ENCODE results near the gene GAB1. TPM values are rescaled to one million over a fixed set of nuclear protein-coding genes. Genes with fewer than 3 reads are reported as not detected.

GAB1 gene
- total RNA-seq, 1 experiment from 2014 or later: 3.8 TPM

DNA sequence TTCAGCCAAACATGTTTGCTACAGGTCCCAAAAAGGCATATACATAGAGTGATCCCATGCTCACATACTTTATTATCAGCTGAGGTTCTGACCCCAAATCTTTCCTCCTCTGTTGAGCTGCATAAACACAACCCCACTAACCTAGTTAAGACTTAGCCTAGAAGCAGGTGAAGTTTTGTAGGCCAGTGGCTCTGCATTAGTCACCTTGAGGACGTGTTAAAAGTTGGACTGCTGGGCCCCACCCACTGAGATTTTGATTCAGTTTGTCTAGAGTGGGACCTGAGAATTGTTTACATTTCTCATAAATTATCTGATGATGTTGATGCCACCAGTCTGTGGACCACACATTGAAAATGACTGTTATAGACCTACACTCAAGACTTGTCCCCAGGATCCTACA is 43.8 kb upstream of the GAB1 start:
- Histone ChIP-seq H3K9ac (ENCODE audit: low read length) (no peak overlapping the region), H3K9me2 (ENCODE audit: insufficient read depth) (no peaks in the 10 kb centered on the region), H3K36me3 (ENCODE audit: control insufficient read depth in 1 of 2, insufficient read depth in 2 of 2, low read length in 2 of 2) (no peaks in the 10 kb centered on the region), H3K9me3 (ENCODE audit: control insufficient read depth in 1 of 2, insufficient read depth in 1 of 2, low read depth in 1 of 2, low read length in 2 of 2) (no peaks in the 10 kb centered on the region), H4K20me1 (ENCODE audit: insufficient read depth) (no peaks in the 10 kb centered on the region), H3K27ac (ENCODE audit: low read depth, low read length) (no peak overlapping the region), H3K4me1 (ENCODE audit: control insufficient read depth in 1 of 2, insufficient read depth in 2 of 2, low read length in 2 of 2) (no peaks in the 10 kb centered on the region), H2AFZ (ENCODE audit: low read depth, low read length, poor library complexity, severe bottlenecking) (no peak overlapping the region), H3K4me3 (replicated peaks in 1 of 2; ENCODE audit: low read depth in 1 of 2, low read length in 2 of 2) (no peak overlapping the region), H3K27me3 (ENCODE audit: insufficient read depth, low read length) (no peaks in the 10 kb centered on the region), H3K4me2 (ENCODE audit: low read length) (no peak overlapping the region), H3K79me2 (ENCODE audit: insufficient read depth, low read length) (no peaks in the 10 kb centered on the region)
- ATAC-seq: no peak
- DNase-seq (ENCODE audit: low read depth, low spot score): no peak
- intact Hi-C loops (cut with micrococcal nuclease): no loop called here
- no peak for TF ChIP-seq SIN3A (IDR thresholded peaks at IDR 0.05; ENCODE audit: low read depth)
- TF ChIP-seq JUND (IDR thresholded peaks at IDR 0.05): no peak
- TF ChIP-seq, protein P1, sequence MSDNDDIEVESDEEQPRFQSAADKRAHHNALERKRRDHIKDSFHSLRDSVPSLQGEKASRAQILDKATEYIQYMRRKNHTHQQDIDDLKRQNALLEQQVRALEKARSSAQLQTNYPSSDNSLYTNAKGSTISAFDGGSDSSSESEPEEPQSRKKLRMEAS (IDR thresholded peaks at IDR 0.05): no peak
- no peak for TF ChIP-seq EZH2 (IDR thresholded peaks at IDR 0.05)
- TF ChIP-seq EGR1 (IDR thresholded peaks at IDR 0.05; ENCODE audit: low read depth): no peak
- no peak for TF ChIP-seq YY1 (IDR thresholded peaks at IDR 0.05; ENCODE audit: extremely low read depth, insufficient replicate concordance, low read depth, low read length)
- no peak for TF ChIP-seq CBX3 (IDR thresholded peaks at IDR 0.05; ENCODE audit: low read depth)
- no peak for TF ChIP-seq SRF (IDR thresholded peaks at IDR 0.05; ENCODE audit: low read depth)
- POLR2A ChIA-PET: no interaction called here
- no TSS peak for BruUV-seq (replicated peaks)
- RAD21 ChIA-PET (ENCODE audit: low non-redundant PET in 1 of 2, low total read pairs in 2 of 2, uncharacterized antibody in 2 of 2, unreplicated experiment in 2 of 2): no interaction called here
- CTCF ChIA-PET: no interaction called here

DNA sequence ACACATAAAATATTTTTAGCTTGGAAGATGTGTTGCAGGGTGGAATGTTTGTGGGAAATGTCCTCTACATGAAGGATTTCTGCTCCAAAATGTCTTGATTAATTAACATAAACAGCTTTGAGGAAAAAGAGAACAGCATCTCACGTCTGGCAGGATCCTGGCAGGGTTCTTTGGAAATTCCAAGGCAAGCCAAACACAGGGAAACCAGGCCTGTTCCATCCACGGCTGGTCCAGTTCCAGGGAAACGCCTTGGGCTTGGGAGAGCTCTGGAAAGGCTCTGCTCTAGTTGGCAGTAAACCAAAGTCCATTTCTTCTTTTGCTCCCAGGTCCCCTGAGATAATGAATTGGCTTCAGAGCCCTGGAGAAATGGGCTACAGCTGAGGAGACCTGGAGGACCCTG is 42.4 kb upstream of the GAB1 start:
- H3K9ac ChIP-seq (ENCODE audit: low read length): no peak overlapping the region
- H3K79me2 ChIP-seq (ENCODE audit: insufficient read depth, low read length): no peaks in the 10 kb centered on the region
- no peaks in the 10 kb centered on the region for H3K9me3 ChIP-seq (ENCODE audit: control insufficient read depth in 1 of 2, insufficient read depth in 1 of 2, low read depth in 1 of 2, low read length in 2 of 2)
- intact Hi-C loops (cut with micrococcal nuclease): no loop called here
- ChIA-PET CTCF (no interaction called here), POLR2A (no interaction called here), RAD21 (ENCODE audit: low non-redundant PET in 1 of 2, low total read pairs in 2 of 2, uncharacterized antibody in 2 of 2, unreplicated experiment in 2 of 2) (no interaction called here)
- no peaks in the 10 kb centered on the region for H3K4me1 ChIP-seq (ENCODE audit: control insufficient read depth in 1 of 2, insufficient read depth in 2 of 2, low read length in 2 of 2)
- DNase-seq (ENCODE audit: low read depth, low spot score) (no peak), ATAC-seq (no peak)
- H2AFZ ChIP-seq (ENCODE audit: low read depth, low read length, poor library complexity, severe bottlenecking): no peak overlapping the region
- TF ChIP-seq POLR2A (IDR thresholded peaks at IDR 0.05; ENCODE audit: borderline replicate concordance, extremely low read depth, insufficient read depth, insufficient read length) (no peak), FOSL1 (IDR thresholded peaks at IDR 0.05; ENCODE audit: low read depth) (no peak), RAD21 (IDR thresholded peaks at IDR 0.05; ENCODE audit: low read depth) (no peak), EGR1 (IDR thresholded peaks at IDR 0.05; ENCODE audit: low read depth) (no peak), YY1 (IDR thresholded peaks at IDR 0.05; ENCODE audit: extremely low read depth, insufficient replicate concordance, low read depth, low read length) (no peak), EZH2 (IDR thresholded peaks at IDR 0.05) (no peak), SP1 (IDR thresholded peaks at IDR 0.05; ENCODE audit: low read depth) (no peak)
- TF ChIP-seq, protein P1 (IDR thresholded peaks at IDR 0.05): no peak
- TF ChIP-seq, protein P2, sequence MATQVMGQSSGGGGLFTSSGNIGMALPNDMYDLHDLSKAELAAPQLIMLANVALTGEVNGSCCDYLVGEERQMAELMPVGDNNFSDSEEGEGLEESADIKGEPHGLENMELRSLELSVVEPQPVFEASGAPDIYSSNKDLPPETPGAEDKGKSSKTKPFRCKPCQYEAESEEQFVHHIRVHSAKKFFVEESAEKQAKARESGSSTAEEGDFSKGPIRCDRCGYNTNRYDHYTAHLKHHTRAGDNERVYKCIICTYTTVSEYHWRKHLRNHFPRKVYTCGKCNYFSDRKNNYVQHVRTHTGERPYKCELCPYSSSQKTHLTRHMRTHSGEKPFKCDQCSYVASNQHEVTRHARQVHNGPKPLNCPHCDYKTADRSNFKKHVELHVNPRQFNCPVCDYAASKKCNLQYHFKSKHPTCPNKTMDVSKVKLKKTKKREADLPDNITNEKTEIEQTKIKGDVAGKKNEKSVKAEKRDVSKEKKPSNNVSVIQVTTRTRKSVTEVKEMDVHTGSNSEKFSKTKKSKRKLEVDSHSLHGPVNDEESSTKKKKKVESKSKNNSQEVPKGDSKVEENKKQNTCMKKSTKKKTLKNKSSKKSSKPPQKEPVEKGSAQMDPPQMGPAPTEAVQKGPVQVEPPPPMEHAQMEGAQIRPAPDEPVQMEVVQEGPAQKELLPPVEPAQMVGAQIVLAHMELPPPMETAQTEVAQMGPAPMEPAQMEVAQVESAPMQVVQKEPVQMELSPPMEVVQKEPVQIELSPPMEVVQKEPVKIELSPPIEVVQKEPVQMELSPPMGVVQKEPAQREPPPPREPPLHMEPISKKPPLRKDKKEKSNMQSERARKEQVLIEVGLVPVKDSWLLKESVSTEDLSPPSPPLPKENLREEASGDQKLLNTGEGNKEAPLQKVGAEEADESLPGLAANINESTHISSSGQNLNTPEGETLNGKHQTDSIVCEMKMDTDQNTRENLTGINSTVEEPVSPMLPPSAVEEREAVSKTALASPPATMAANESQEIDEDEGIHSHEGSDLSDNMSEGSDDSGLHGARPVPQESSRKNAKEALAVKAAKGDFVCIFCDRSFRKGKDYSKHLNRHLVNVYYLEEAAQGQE (IDR thresholded peaks at IDR 0.05; ENCODE audit: low read depth): no peak
- no peaks in the 10 kb centered on the region for H4K20me1 ChIP-seq (ENCODE audit: insufficient read depth)
- BruUV-seq (replicated peaks): no TSS peak
- H3K4me2 ChIP-seq (ENCODE audit: low read length): no peak overlapping the region
- H3K9me2 ChIP-seq (ENCODE audit: insufficient read depth): no peaks in the 10 kb centered on the region
- no peaks in the 10 kb centered on the region for H3K27me3 ChIP-seq (ENCODE audit: insufficient read depth, low read length)
- no peaks in the 10 kb centered on the region for H3K36me3 ChIP-seq (ENCODE audit: control insufficient read depth in 1 of 2, insufficient read depth in 2 of 2, low read length in 2 of 2)
- no peak overlapping the region for H3K27ac ChIP-seq (ENCODE audit: low read depth, low read length)
- no peak overlapping the region for H3K4me3 ChIP-seq (replicated peaks in 1 of 2; ENCODE audit: low read depth in 1 of 2, low read length in 2 of 2)

Measured in HCT116 (cell line).